ENCODE measurements around the gene FAM149B1.

The FAM149B1 gene

DNA sequence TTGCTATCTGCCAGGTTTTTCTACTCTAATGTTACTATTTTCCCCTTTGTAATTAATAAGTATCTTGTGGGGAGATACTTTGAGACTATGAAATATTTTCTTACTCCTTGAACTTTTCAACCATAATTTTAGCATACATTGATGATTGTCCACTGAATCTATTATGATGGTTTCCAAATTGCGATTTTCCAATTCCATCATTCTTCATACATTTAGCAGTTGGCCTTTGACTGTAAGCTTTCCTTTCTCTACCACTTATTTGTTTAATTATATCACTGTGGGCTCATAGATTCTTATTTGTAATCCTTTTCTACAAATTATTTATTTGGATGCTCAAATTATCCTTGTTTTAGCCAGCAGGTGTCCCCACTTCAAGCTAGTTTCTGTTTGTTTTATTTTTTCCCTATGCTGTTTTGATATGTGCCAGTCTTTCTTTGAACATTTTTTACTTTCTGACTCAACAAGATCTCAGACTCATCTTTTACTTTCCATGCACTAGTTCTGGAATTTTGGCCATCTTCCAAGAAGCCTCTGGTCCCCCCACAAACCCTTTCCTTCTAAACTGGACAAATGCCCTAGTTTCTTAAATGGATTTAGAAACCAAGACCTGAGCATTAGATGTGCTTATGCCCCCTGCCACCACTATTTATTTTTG, 95.9 kb downstream of the FAM149B1 start:
- Histone ChIP-seq H2BK5ac (ENCODE audit: low read length) (no peak overlapping the region), H3K27ac (ENCODE audit: low read depth, low read length) (no peak overlapping the region), H3K18ac (ENCODE audit: low read length) (no peak overlapping the region), H3K27me3 (ENCODE audit: insufficient read depth, low read length, poor library complexity) (no peaks in the 10 kb centered on the region), H3K56ac (ENCODE audit: low read length) (no peak overlapping the region), H3K4ac (ENCODE audit: low read depth, low read length) (no peak overlapping the region), H3K79me2 (ENCODE audit: control insufficient read depth, insufficient read depth, low read length) (no peaks in the 10 kb centered on the region), H3K9ac (ENCODE audit: low read length) (no peak overlapping the region), H3K23ac (ENCODE audit: low read length) (no peak overlapping the region), H3K36me3 (ENCODE audit: control insufficient read depth, insufficient read depth, low read length) (no peaks in the 10 kb centered on the region), H3K4me1 (ENCODE audit: control insufficient read depth, low read depth, low read length) (no peaks in the 10 kb centered on the region), H2BK15ac (replicated peaks; ENCODE audit: low read depth) (no peak overlapping the region), H2BK120ac (ENCODE audit: low read depth, low read length) (no peak overlapping the region), H3K79me1 (ENCODE audit: low read length) (no peaks in the 10 kb centered on the region), H4K5ac (ENCODE audit: low read length) (no peak overlapping the region), H4K8ac (ENCODE audit: low read depth, low read length) (no peak overlapping the region), H3K4me2 (ENCODE audit: low read length) (no peak overlapping the region), H3K4me3 (ENCODE audit: low read length) (no peak overlapping the region), H2AK5ac (ENCODE audit: low read length) (no peak overlapping the region)
- no CpG with 5 or more reads among the region's 1 CpG for WGBS (ENCODE audit: extremely low coverage, insufficient coverage, low lambda C conversion rate)
- no peak for DNase-seq

DNA sequence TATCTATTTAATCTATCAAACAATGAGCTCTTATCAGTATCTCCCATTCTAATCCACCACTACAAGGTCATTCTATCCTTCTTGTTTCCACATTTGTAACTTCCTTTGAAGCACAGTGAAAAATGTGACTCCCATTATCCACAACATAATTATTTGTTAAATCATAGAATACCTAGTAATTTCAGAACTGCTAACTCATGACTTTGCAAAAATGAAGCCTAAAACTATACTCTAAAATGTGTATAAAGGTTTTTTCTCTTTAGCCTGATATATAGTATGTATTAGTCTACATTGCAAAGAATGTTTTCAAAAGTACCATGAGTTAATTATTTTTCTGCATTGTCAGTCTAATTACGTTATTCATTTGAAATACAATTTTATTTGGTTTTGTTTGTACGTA, 96.5 kb downstream of the FAM149B1 start:
- H2BK15ac ChIP-seq (replicated peaks; ENCODE audit: low read depth) = no peak overlapping the region
- WGBS (ENCODE audit: extremely low coverage, insufficient coverage, low lambda C conversion rate) = no CpG with 5 or more reads among the region's 2 CpGs
- H3K27me3 ChIP-seq (ENCODE audit: insufficient read depth, low read length, poor library complexity) = no peaks in the 10 kb centered on the region
- H4K8ac ChIP-seq (ENCODE audit: low read depth, low read length) = no peak overlapping the region
- no peaks in the 10 kb centered on the region for H3K36me3 ChIP-seq (ENCODE audit: control insufficient read depth, insufficient read depth, low read length)
- no peak overlapping the region for H2AK5ac ChIP-seq (ENCODE audit: low read length)
- H3K23ac ChIP-seq (ENCODE audit: low read length) = no peak overlapping the region
- no peak overlapping the region for H3K18ac ChIP-seq (ENCODE audit: low read length)
- no peak for DNase-seq
- no peaks in the 10 kb centered on the region for H3K79me1 ChIP-seq (ENCODE audit: low read length)
- no peak overlapping the region for H3K4me2 ChIP-seq (ENCODE audit: low read length)
- no peak overlapping the region for H3K56ac ChIP-seq (ENCODE audit: low read length)
- no peaks in the 10 kb centered on the region for H3K4me1 ChIP-seq (ENCODE audit: control insufficient read depth, low read depth, low read length)
- H3K9ac ChIP-seq (ENCODE audit: low read length) = no peak overlapping the region
- no peak overlapping the region for H3K4ac ChIP-seq (ENCODE audit: low read depth, low read length)
- no peak overlapping the region for H2BK120ac ChIP-seq (ENCODE audit: low read depth, low read length)
- H4K5ac ChIP-seq (ENCODE audit: low read length) = no peak overlapping the region
- no peak overlapping the region for H3K27ac ChIP-seq (ENCODE audit: low read depth, low read length)
- H3K79me2 ChIP-seq (ENCODE audit: control insufficient read depth, insufficient read depth, low read length) = no peaks in the 10 kb centered on the region
- H2BK5ac ChIP-seq (ENCODE audit: low read length) = no peak overlapping the region
- no peak overlapping the region for H3K4me3 ChIP-seq (ENCODE audit: low read length)

DNA sequence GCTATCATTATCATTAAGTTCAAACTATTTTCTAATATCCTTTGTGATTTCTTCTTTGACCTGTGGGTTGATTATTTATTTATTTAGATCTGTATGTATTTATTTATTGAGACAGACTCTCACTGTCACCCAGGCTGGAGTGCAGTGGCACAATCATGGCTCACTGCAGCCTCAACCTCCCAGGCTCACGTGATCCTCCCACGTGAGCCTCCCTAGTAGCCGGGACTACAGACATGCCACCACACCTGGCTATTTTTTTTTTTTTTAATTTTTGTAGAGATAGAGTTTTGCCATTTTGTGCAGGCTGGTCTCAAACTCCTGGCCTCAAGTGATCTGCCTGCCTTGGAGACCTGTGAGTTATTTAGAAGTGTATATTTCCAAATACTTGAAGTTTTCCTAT, 113.2 kb downstream of the FAM149B1 start:
- Histone ChIP-seq H2BK120ac (ENCODE audit: low read depth, low read length) (no peak overlapping the region), H3K79me1 (ENCODE audit: low read length) (no peaks in the 10 kb centered on the region), H3K4me1 (ENCODE audit: control insufficient read depth, low read depth, low read length) (no peaks in the 10 kb centered on the region), H3K18ac (ENCODE audit: low read length) (no peak overlapping the region), H3K23ac (ENCODE audit: low read length) (no peak overlapping the region), H3K79me2 (ENCODE audit: control insufficient read depth, insufficient read depth, low read length) (no peaks in the 10 kb centered on the region), H3K36me3 (ENCODE audit: control insufficient read depth, insufficient read depth, low read length) (no peaks in the 10 kb centered on the region), H3K56ac (ENCODE audit: low read length) (no peak overlapping the region), H2BK15ac (replicated peaks; ENCODE audit: low read depth) (no peak overlapping the region), H3K27ac (ENCODE audit: low read depth, low read length) (no peak overlapping the region), H3K9ac (ENCODE audit: low read length) (no peak overlapping the region), H3K27me3 (ENCODE audit: insufficient read depth, low read length, poor library complexity) (no peaks in the 10 kb centered on the region), H3K4me2 (ENCODE audit: low read length) (no peak overlapping the region), H4K5ac (ENCODE audit: low read length) (no peak overlapping the region), H4K8ac (ENCODE audit: low read depth, low read length) (no peak overlapping the region), H2BK5ac (ENCODE audit: low read length) (no peak overlapping the region), H3K4me3 (ENCODE audit: low read length) (no peak overlapping the region), H2AK5ac (ENCODE audit: low read length) (no peak overlapping the region), H3K4ac (ENCODE audit: low read depth, low read length) (no peak overlapping the region)
- WGBS (ENCODE audit: extremely low coverage, insufficient coverage, low lambda C conversion rate) = no CpG with 5 or more reads among the region's 3 CpGs
- DNase-seq = no peak

DNA sequence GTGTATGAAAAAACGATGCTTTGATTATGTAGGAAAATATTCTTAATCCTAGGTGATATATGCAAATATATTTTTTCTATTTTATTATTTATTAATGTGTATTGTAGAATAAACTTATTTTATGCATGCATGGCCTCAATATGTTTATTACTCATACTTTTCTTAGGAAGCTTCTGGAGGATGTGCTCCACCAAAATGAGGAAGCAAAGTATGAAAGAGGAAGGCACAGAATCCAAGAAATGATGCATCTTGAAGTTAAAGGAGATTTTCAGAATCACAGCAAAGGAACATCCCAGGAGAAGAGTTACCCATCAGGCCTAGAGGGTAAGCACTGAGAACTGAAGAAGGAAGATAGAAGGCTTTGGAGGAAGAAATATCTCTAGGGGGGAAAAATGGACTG, 119.5 kb downstream of the FAM149B1 start:
- no peaks in the 10 kb centered on the region for H3K36me3 ChIP-seq (ENCODE audit: control insufficient read depth, insufficient read depth, low read length)

DNA sequence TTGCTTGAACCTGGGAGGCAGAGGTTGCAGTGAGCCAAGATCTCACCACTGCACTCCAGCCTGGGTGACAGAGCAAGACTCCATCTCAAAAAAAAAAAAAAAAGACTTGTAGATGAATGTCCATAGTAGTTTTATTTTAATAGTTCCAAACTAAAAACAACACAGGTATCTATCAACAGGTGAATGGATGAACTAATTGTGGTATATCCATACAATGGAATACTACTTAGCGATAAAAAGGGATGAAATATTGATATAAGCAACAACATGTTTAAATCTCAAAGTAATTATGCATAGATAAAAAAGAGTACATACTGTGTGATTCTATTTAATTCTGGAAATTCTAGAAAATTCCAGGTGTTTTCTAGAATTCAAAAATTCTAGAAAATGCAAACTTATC, 122.0 kb downstream of the FAM149B1 start:
- H2BK15ac ChIP-seq (replicated peaks; ENCODE audit: low read depth) = no peak overlapping the region
- no peaks in the 10 kb centered on the region for H3K36me3 ChIP-seq (ENCODE audit: control insufficient read depth, insufficient read depth, low read length)
- no peak overlapping the region for H3K4me3 ChIP-seq (ENCODE audit: low read length)
- no peaks in the 10 kb centered on the region for H3K79me1 ChIP-seq (ENCODE audit: low read length)
- H3K9ac ChIP-seq (ENCODE audit: low read length) = no peak overlapping the region
- no peak overlapping the region for H2BK120ac ChIP-seq (ENCODE audit: low read depth, low read length)
- H3K23ac ChIP-seq (ENCODE audit: low read length) = no peak overlapping the region
- no peak overlapping the region for H4K5ac ChIP-seq (ENCODE audit: low read length)
- no peak for DNase-seq
- no peaks in the 10 kb centered on the region for H3K27me3 ChIP-seq (ENCODE audit: insufficient read depth, low read length, poor library complexity)
- H3K4ac ChIP-seq (ENCODE audit: low read depth, low read length) = no peak overlapping the region
- H3K4me1 ChIP-seq (ENCODE audit: control insufficient read depth, low read depth, low read length) = no peaks in the 10 kb centered on the region
- no peak overlapping the region for H2BK5ac ChIP-seq (ENCODE audit: low read length)
- H3K56ac ChIP-seq (ENCODE audit: low read length) = no peak overlapping the region
- no peak overlapping the region for H4K8ac ChIP-seq (ENCODE audit: low read depth, low read length)
- H3K79me2 ChIP-seq (ENCODE audit: control insufficient read depth, insufficient read depth, low read length) = no peaks in the 10 kb centered on the region
- no peak overlapping the region for H3K27ac ChIP-seq (ENCODE audit: low read depth, low read length)
- no CpG with 5 or more reads among the region's 1 CpG for WGBS (ENCODE audit: extremely low coverage, insufficient coverage, low lambda C conversion rate)
- no peak overlapping the region for H3K18ac ChIP-seq (ENCODE audit: low read length)
- H2AK5ac ChIP-seq (ENCODE audit: low read length) = no peak overlapping the region
- H3K4me2 ChIP-seq (ENCODE audit: low read length) = no peak overlapping the region

More for the DNA sequence above, 119.5 kb downstream of the FAM149B1 start:
- Histone ChIP-seq H3K9ac (ENCODE audit: low read length) (no peak overlapping the region), H3K4me3 (ENCODE audit: low read length) (no peak overlapping the region), H2BK120ac (ENCODE audit: low read depth, low read length) (no peak overlapping the region), H2AK5ac (ENCODE audit: low read length) (no peak overlapping the region), H3K23ac (ENCODE audit: low read length) (no peak overlapping the region), H2BK5ac (ENCODE audit: low read length) (no peak overlapping the region), H3K4me1 (ENCODE audit: control insufficient read depth, low read depth, low read length) (no peaks in the 10 kb centered on the region), H3K79me2 (ENCODE audit: control insufficient read depth, insufficient read depth, low read length) (no peaks in the 10 kb centered on the region), H3K27ac (ENCODE audit: low read depth, low read length) (no peak overlapping the region), H3K18ac (ENCODE audit: low read length) (no peak overlapping the region), H3K56ac (ENCODE audit: low read length) (no peak overlapping the region), H3K27me3 (ENCODE audit: insufficient read depth, low read length, poor library complexity) (no peaks in the 10 kb centered on the region), H2BK15ac (replicated peaks; ENCODE audit: low read depth) (no peak overlapping the region), H3K4ac (ENCODE audit: low read depth, low read length) (no peak overlapping the region), H3K4me2 (ENCODE audit: low read length) (no peak overlapping the region), H4K8ac (ENCODE audit: low read depth, low read length) (no peak overlapping the region), H3K79me1 (ENCODE audit: low read length) (no peaks in the 10 kb centered on the region), H4K5ac (ENCODE audit: low read length) (no peak overlapping the region)
- DNase-seq = no peak
- WGBS (ENCODE audit: extremely low coverage, insufficient coverage, low lambda C conversion rate) = no CpG with 5 or more reads among the region's 1 CpG

DNA sequence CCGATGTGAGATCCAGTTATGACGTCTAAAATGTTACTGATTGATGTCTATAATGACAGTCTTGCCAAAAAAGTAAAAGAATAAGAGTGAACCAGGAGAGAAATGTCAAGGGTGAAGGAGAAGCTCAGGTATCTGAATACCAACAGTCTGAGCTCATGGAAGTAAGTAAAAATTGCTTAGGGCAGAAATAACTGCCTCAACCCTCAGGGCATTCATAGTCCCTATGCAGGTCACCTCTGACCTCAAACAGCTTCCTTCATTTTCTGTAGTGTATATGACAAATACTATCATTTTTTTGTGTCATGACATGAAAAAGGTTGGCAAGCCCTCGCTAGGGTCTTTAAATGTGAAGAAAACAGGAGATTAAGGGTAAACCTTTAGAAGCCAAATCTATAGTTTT, 125.5 kb downstream of the FAM149B1 start:
- H3K56ac ChIP-seq (ENCODE audit: low read length) = no peak overlapping the region
- no peak overlapping the region for H3K4me3 ChIP-seq (ENCODE audit: low read length)
- H3K79me2 ChIP-seq (ENCODE audit: control insufficient read depth, insufficient read depth, low read length) = no peaks in the 10 kb centered on the region
- H3K4me2 ChIP-seq (ENCODE audit: low read length) = no peak overlapping the region
- H4K8ac ChIP-seq (ENCODE audit: low read depth, low read length) = no peak overlapping the region
- H3K9ac ChIP-seq (ENCODE audit: low read length) = no peak overlapping the region
- peaks cover 2% of the 10 kb centered on the region for H3K4me1 ChIP-seq (ENCODE audit: control insufficient read depth, low read depth, low read length)
- no peaks in the 10 kb centered on the region for H3K79me1 ChIP-seq (ENCODE audit: low read length)
- H3K27me3 ChIP-seq (ENCODE audit: insufficient read depth, low read length, poor library complexity) = no peaks in the 10 kb centered on the region
- H3K18ac ChIP-seq (ENCODE audit: low read length) = no peak overlapping the region
- no peak overlapping the region for H2BK120ac ChIP-seq (ENCODE audit: low read depth, low read length)
- WGBS (ENCODE audit: extremely low coverage, insufficient coverage, low lambda C conversion rate) = no CpG with 5 or more reads among the region's 3 CpGs
- H4K5ac ChIP-seq (ENCODE audit: low read length) = no peak overlapping the region
- H2BK5ac ChIP-seq (ENCODE audit: low read length) = no peak overlapping the region
- no peak overlapping the region for H3K23ac ChIP-seq (ENCODE audit: low read length)
- no peak overlapping the region for H2BK15ac ChIP-seq (replicated peaks; ENCODE audit: low read depth)
- H3K36me3 ChIP-seq (ENCODE audit: control insufficient read depth, insufficient read depth, low read length) = no peaks in the 10 kb centered on the region
- no peak overlapping the region for H3K27ac ChIP-seq (ENCODE audit: low read depth, low read length)
- DNase-seq = no peak
- no peak overlapping the region for H2AK5ac ChIP-seq (ENCODE audit: low read length)
- no peak overlapping the region for H3K4ac ChIP-seq (ENCODE audit: low read depth, low read length)

Measured in mesendoderm (in vitro differentiated cells).